NB4 (cell line): Measurements from ENCODE around the gene CYP2A13.

Experiments used
- DNase-seq: peaks from one replicate; pipeline ENCODE4 v3.0.0; 2010; ENCODE audit warnings: low read depth
- H3K4me3 ChIP-seq: one replicate; pipeline ENCODE4 v1.5.1; 2011; ENCODE audit warnings: mild to moderate bottlenecking, low read depth, low read length, moderate library complexity
- MYC ChIP-seq: IDR thresholded peaks from 2 replicates; pipeline ENCODE4 v1.6.1; 2011; ENCODE audit warnings: low read depth, low read length
- POLR2A ChIP-seq: IDR thresholded peaks from 2 replicates; pipeline ENCODE4 v1.6.1; 2011; ENCODE audit warnings: mild to moderate bottlenecking; ENCODE audit not compliant: insufficient read length; ENCODE audit errors: extremely low read depth
- TF ChIP-seq, protein P1 (sequence below): IDR thresholded peaks from one replicate; pipeline ENCODE4 v1.5.1; 2012; ENCODE audit warnings: low read depth, low read length

The CYP2A13 gene

DNA sequence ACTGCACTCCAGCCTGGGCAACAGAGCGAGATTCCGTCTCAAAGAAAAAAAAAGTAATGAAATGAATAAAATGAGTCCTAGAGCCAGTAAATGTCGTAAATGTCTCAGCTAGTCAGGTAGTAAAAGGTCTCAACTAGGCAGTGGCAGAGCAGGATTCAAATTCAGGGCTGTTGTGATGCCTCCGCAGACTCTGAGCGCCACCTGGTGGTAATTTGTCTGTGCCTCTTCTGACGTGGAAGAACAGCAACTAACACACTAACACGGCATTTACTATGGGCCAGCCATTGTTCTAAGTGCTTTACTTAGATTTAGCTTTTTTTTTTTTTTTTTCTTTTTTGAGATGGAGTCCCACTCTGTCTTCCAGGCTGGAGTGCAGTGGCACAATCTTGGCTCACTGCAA, 56.2 kb downstream of the CYP2A13 start:
- H3K4me3 ChIP-seq, result no peak overlapping the region
- peak; percentile 48; the same call in 1 of the 2 replicates for TF ChIP-seq MYC
- TF ChIP-seq POLR2A, result no peak
- TF ChIP-seq, protein P1, sequence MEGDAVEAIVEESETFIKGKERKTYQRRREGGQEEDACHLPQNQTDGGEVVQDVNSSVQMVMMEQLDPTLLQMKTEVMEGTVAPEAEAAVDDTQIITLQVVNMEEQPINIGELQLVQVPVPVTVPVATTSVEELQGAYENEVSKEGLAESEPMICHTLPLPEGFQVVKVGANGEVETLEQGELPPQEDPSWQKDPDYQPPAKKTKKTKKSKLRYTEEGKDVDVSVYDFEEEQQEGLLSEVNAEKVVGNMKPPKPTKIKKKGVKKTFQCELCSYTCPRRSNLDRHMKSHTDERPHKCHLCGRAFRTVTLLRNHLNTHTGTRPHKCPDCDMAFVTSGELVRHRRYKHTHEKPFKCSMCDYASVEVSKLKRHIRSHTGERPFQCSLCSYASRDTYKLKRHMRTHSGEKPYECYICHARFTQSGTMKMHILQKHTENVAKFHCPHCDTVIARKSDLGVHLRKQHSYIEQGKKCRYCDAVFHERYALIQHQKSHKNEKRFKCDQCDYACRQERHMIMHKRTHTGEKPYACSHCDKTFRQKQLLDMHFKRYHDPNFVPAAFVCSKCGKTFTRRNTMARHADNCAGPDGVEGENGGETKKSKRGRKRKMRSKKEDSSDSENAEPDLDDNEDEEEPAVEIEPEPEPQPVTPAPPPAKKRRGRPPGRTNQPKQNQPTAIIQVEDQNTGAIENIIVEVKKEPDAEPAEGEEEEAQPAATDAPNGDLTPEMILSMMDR, result peak; percentile 62
- DNase-seq, result peak; percentile 76
